ENCODE measurements around the gene NFATC2. TPM values are rescaled to one million over a fixed set of nuclear protein-coding genes. Genes with fewer than 3 reads are reported as not detected.
A peak's percentile ranks its signal among the peaks of the same experiment; 100 is the strongest.

NFATC2 gene
- total RNA-seq, 1 donor = 0.36 TPM

GRCh38 chr20:51445591-51445990, 96.9 kb downstream of the NFATC2 start:
- no peak for DNase-seq (ENCODE audit: low read depth)
- TF ChIP-seq, protein P1, sequence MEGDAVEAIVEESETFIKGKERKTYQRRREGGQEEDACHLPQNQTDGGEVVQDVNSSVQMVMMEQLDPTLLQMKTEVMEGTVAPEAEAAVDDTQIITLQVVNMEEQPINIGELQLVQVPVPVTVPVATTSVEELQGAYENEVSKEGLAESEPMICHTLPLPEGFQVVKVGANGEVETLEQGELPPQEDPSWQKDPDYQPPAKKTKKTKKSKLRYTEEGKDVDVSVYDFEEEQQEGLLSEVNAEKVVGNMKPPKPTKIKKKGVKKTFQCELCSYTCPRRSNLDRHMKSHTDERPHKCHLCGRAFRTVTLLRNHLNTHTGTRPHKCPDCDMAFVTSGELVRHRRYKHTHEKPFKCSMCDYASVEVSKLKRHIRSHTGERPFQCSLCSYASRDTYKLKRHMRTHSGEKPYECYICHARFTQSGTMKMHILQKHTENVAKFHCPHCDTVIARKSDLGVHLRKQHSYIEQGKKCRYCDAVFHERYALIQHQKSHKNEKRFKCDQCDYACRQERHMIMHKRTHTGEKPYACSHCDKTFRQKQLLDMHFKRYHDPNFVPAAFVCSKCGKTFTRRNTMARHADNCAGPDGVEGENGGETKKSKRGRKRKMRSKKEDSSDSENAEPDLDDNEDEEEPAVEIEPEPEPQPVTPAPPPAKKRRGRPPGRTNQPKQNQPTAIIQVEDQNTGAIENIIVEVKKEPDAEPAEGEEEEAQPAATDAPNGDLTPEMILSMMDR (IDR thresholded peaks at IDR 0.05; ENCODE audit: insufficient read depth, low read length) = no peak
- no peak overlapping the region for H3K4me3 ChIP-seq (ENCODE audit: low read depth, low read length)

GRCh38 chr20:51444922-51445438, 97.5 kb downstream of the NFATC2 start:
- TF ChIP-seq, protein P1 (IDR thresholded peaks at IDR 0.05; ENCODE audit: insufficient read depth, low read length) = no peak
- DNase-seq (ENCODE audit: low read depth) = no peak
- no peak overlapping the region for H3K4me3 ChIP-seq (ENCODE audit: low read depth, low read length)

GRCh38 chr20:51444467-51444866, 98.1 kb downstream of the NFATC2 start:
- DNase-seq (ENCODE audit: low read depth) = peak; percentile 69
- TF ChIP-seq, protein P1 (IDR thresholded peaks at IDR 0.05; ENCODE audit: insufficient read depth, low read length) = no peak
- no peak overlapping the region for H3K4me3 ChIP-seq (ENCODE audit: low read depth, low read length)

DNA sequence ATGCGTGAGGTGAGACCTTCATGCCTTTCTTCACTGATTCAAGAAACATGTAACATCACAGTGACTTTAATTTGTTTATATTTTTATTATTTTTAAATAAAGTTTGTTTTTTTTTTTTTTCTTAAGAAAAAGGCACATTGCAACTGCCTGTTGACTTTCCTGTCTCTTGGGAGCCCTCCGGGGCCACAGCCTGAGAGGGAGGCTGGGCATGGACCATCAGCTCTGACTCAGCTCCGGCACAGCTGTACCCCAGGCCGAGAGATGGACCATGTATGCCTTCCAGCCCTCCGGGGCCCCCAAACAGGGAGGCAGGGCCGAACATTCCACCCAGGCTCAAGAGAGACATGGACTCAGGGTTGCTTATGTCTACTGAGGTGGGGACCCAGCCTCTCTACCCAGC, 99.9 kb downstream of the NFATC2 start:
- H3K4me3 ChIP-seq (ENCODE audit: low read depth, low read length) = no peak overlapping the region
- DNase-seq (ENCODE audit: low read depth) = no peak
- TF ChIP-seq, protein P1 (IDR thresholded peaks at IDR 0.05; ENCODE audit: insufficient read depth, low read length) = no peak

GRCh38 chr20:51440589-51440988, 101.9 kb downstream of the NFATC2 start:
- TF ChIP-seq, protein P1 (IDR thresholded peaks at IDR 0.05; ENCODE audit: insufficient read depth, low read length) = no peak
- no peak overlapping the region for H3K4me3 ChIP-seq (ENCODE audit: low read depth, low read length)
- DNase-seq (ENCODE audit: low read depth) = no peak

- H3K4me3 ChIP-seq (ENCODE audit: low read depth, low read length) = no peak overlapping the region
- DNase-seq (ENCODE audit: low read depth) = no peak
- TF ChIP-seq, protein P1 (IDR thresholded peaks at IDR 0.05; ENCODE audit: insufficient read depth, low read length) = no peak
Observed at GRCh38 chr20:51439160-51439689, 103.3 kb downstream of the NFATC2 start.

GRCh38 chr20:51438136-51438535, 104.4 kb downstream of the NFATC2 start:
- no peak for DNase-seq (ENCODE audit: low read depth)
- TF ChIP-seq, protein P1 (IDR thresholded peaks at IDR 0.05; ENCODE audit: insufficient read depth, low read length) = no peak
- H3K4me3 ChIP-seq (ENCODE audit: low read depth, low read length) = no peak overlapping the region
